OCI-LY7 (cell line): Measurements from ENCODE around the gene SMYD3.

ENCODE experiments used
- EZH2phosphoT487 ChIP-seq: fragments of 200-600 bp; sonication (generic); IDR thresholded peaks from 2 replicates; pipeline ENCODE4 v1.6.1; 2018; ENCODE audit warnings: low read depth, borderline replicate concordance, mild to moderate bottlenecking, mixed run types, antibody characterized with exemption, low read length, moderate library complexity, mixed read lengths
- TF ChIP-seq, protein P1 (sequence below): fragments of 200-600 bp; sonication (generic); conservative IDR thresholded peaks from 2 replicates; pipeline ENCODE4 v1.5.1; 2014; ENCODE audit warnings: mild to moderate bottlenecking, antibody characterized with exemption, low read length, moderate library complexity, mixed read lengths

DNA sequence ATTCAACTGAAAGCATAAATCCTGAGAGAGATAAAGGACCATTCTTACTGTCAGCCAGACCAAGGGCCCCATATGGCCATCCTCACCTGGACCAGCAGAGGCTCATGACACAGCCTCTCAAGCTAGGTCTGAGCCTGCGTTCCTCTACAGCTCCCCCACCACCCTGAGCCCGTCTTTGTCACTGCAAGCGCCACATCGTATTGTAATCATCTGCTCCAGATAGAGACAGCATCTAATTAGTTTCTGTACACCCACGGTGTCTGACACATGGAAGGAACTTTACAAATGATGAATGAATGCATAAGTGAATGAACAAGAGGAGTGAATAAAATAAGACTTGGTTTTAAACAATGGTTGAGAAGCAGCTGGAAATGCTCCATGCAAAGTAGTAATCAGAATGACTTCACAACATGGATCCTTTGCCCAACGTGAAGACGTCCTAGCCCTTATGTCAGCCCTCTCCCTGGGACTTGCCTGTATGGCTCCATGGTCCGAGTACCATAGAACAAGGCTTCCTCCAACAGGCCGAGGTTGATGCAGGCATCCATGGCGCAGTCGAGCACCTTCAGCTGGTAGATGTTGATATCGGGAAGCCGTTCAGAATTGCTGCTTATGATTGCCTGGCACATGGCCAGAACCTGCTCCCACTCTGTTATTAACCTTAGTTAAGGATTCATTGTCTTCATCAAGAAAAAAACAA, 648.9 kb downstream of the SMYD3 start:
- TF ChIP-seq, protein P1, sequence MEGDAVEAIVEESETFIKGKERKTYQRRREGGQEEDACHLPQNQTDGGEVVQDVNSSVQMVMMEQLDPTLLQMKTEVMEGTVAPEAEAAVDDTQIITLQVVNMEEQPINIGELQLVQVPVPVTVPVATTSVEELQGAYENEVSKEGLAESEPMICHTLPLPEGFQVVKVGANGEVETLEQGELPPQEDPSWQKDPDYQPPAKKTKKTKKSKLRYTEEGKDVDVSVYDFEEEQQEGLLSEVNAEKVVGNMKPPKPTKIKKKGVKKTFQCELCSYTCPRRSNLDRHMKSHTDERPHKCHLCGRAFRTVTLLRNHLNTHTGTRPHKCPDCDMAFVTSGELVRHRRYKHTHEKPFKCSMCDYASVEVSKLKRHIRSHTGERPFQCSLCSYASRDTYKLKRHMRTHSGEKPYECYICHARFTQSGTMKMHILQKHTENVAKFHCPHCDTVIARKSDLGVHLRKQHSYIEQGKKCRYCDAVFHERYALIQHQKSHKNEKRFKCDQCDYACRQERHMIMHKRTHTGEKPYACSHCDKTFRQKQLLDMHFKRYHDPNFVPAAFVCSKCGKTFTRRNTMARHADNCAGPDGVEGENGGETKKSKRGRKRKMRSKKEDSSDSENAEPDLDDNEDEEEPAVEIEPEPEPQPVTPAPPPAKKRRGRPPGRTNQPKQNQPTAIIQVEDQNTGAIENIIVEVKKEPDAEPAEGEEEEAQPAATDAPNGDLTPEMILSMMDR = no peak
- TF ChIP-seq EZH2phosphoT487 = no peak
